A549 (cell line): Measurements from ENCODE around the gene CDC42EP4. TPM values are rescaled to one million over a fixed set of nuclear protein-coding genes. Genes with fewer than 3 reads are reported as not detected.

ENCODE experiments used
- ATAC-seq, 2 experiments: fragments of 200-7000 bp in 1 of 2; fragments of >200 bp in 1 of 2; cut with Nextera tagmentation in 1 of 2; cut with Tn5 transposase in 1 of 2; 3 replicates each; pipeline versions ENCODE4 v1.8.0 to v1.9.1; 2018 to 2020; ENCODE audit warnings: mild to moderate bottlenecking in 1 of 2, moderate library complexity in 1 of 2
- CTCF ChIA-PET: fragments of 300-600 bp; sonication (Branson Sonifier 250); formaldehyde crosslinking; extraction: SDS; loops from one replicate; lab custom pipeline; 2021; ENCODE audit warnings: antibody characterized with exemption, inconsistent platforms; lab: Yijun Ruan, JAX
- POLR2A ChIA-PET: fragments of 350-600 bp; formaldehyde crosslinking; extraction: SDS; loops from one replicate; lab custom pipeline; 2021; ENCODE audit warnings: antibody characterized with exemption, inconsistent platforms; lab: Yijun Ruan, JAX
- DNase-seq, 2 experiments: peaks; one replicate each; pipeline versions ENCODE4 v3.0.0 to v3.0.0-alpha.2; 2011 to 2016; ENCODE audit warnings: low read depth in 1 of 2, low spot score in 1 of 2
- FAIRE-seq: peaks from 2 replicates; lab custom pipeline; 2011; peaks lifted over from hg19 to GRCh38; lab: Jason Lieb, UNC
- H3K27ac ChIP-seq, 2 experiments: fragments of >200 bp; sonication (Bioruptor Twin); formaldehyde crosslinking; 3 replicates each; pipeline ENCODE4 v1.5.1; 2016 to 2017
- H3K4me1 ChIP-seq: fragments of >200 bp; sonication (Bioruptor Twin); formaldehyde crosslinking; 3 replicates; pipeline ENCODE4 v1.6.1; 2016
- H3K4me2 ChIP-seq: fragments of >200 bp; sonication (Bioruptor Twin); formaldehyde crosslinking; 3 replicates; pipeline ENCODE4 v1.6.1; 2016
- H3K4me3 ChIP-seq: fragments of >200 bp; sonication (Bioruptor Twin); formaldehyde crosslinking; 3 replicates; pipeline ENCODE4 v1.5.1; 2016
- H3K9me3 ChIP-seq: fragments of >200 bp; sonication (Bioruptor Twin); formaldehyde crosslinking; 3 replicates; pipeline ENCODE4 v1.6.1; 2016
- BHLHE40 ChIP-seq: IDR thresholded peaks from 2 replicates; pipeline ENCODE4 v1.6.1; 2012; ENCODE audit warnings: low read depth, low read length, inconsistent platforms
- CHD2 ChIP-seq: fragments of 150-350 bp; IDR thresholded peaks from 2 replicates; pipeline ENCODE4 v1.6.1; 2014; ENCODE audit warnings: low read length; ENCODE audit not compliant: partially characterized antibody
- HOXB13 ChIP-seq: fragments of 250-450 bp; sonication (Bioruptor Pico); IDR thresholded peaks from 2 replicates; pipeline ENCODE4 v1.5.0; 2020; ENCODE audit warnings: low read depth, mild to moderate bottlenecking, moderate library complexity
- JUN ChIP-seq, 2 experiments: fragments of >200 bp; sonication (Bioruptor Twin); formaldehyde crosslinking; IDR thresholded peaks; 2 replicates in 1 of 2; 3 replicates in 1 of 2; pipeline ENCODE4 v1.6.1; 2016 to 2017
- JUNB ChIP-seq: fragments of >200 bp; sonication (Bioruptor Twin); formaldehyde crosslinking; IDR thresholded peaks from 2 replicates; pipeline ENCODE4 v1.6.1; 2016
- KDM5A ChIP-seq: fragments of 200-600 bp; sonication (generic); IDR thresholded peaks from 2 replicates; pipeline ENCODE4 v1.6.1; 2016; ENCODE audit warnings: antibody characterized with exemption, mild to moderate bottlenecking
- POLR2AphosphoS2 ChIP-seq: conservative IDR thresholded peaks from 2 replicates; pipeline ENCODE4 v1.6.1; 2012; ENCODE audit warnings: low read length, improper control_type of control experiment, inconsistent platforms
- RCOR1 ChIP-seq: fragments of 150-350 bp; IDR thresholded peaks from 2 replicates; pipeline ENCODE4 v1.6.1; 2014; ENCODE audit warnings: antibody characterized with exemption, low read length, low read depth
- RNF2 ChIP-seq: fragments of 200-600 bp; sonication (generic); IDR thresholded peaks from 2 replicates; pipeline ENCODE4 v1.6.1; 2016; ENCODE audit warnings: low read depth, mild to moderate bottlenecking, antibody characterized with exemption, moderate library complexity, borderline replicate concordance
- SREBF2 ChIP-seq: fragments of 450-650 bp; IDR thresholded peaks from 2 replicates; pipeline ENCODE4 v1.6.1; 2014; ENCODE audit warnings: mild to moderate bottlenecking, moderate library complexity
- TFCP2L1 ChIP-seq: fragments of 250-450 bp; sonication (Bioruptor Pico); IDR thresholded peaks from 2 replicates; pipeline ENCODE4 v1.5.0; 2021; ENCODE audit warnings: mild to moderate bottlenecking
- ZSCAN20 ChIP-seq: fragments of 250-450 bp; sonication (Bioruptor Pico); IDR thresholded peaks from 2 replicates; pipeline ENCODE4 v1.8.0; 2022; ENCODE audit warnings: mild to moderate bottlenecking, moderate library complexity
- WGBS: methylation state at CpG from one replicate; pipeline ENCODE4 v1.1.6; 2017; ENCODE audit errors: missing lambda C conversion rate; 5-methylcytosine and 5-hydroxymethylcytosine counted together
- polyA plus RNA-seq, 4 experiments: library from polyadenylated mRNA; depleted of rRNA in 3 of 4; stranded (reverse); fragments of >200 nt; fragmentation: RNase III in 1 of 4; extraction: RNeasy Plus Mini Kit Qiagen cat#74134 plus additional on column Dnase treatment in 1 of 4; gene quantifications; 2 replicates in 3 of 4; 3 replicates in 1 of 4; pipeline ENCODE4 v1.2.3, GENCODE V29; 2011 to 2017
- TF ChIP-seq, protein P1 (sequence below): fragments of >200 bp; sonication (Bioruptor Twin); formaldehyde crosslinking; IDR thresholded peaks from 2 replicates; pipeline ENCODE4 v1.6.1; 2016
- TF ChIP-seq, protein P2 (sequence below): fragments of 150-350 bp; IDR thresholded peaks from 2 replicates; pipeline ENCODE4 v1.6.1; 2014; ENCODE audit warnings: low read depth, mild to moderate bottlenecking, low read length
- TF ChIP-seq, protein P3 (sequence below): fragments of 450-650 bp; IDR thresholded peaks from 2 replicates; pipeline ENCODE4 v1.6.1; 2014; ENCODE audit warnings: antibody characterized with exemption
- TF ChIP-seq, protein P4 (sequence below): fragments of >200 bp; sonication (Bioruptor Twin); formaldehyde crosslinking; IDR thresholded peaks from 3 replicates; pipeline ENCODE4 v1.6.1; 2016
- TF ChIP-seq, protein P5 (sequence below): IDR thresholded peaks from 2 replicates; pipeline ENCODE4 v1.6.1; 2012
- TF ChIP-seq, protein P6 (sequence below): IDR thresholded peaks from 2 replicates; pipeline ENCODE4 v1.6.1; 2012

The CDC42EP4 gene
- polyA plus RNA-seq, 2 of the 4 experiments (the other 2 are of a cell fraction), result 33.8 to 65.7 TPM

DNA sequence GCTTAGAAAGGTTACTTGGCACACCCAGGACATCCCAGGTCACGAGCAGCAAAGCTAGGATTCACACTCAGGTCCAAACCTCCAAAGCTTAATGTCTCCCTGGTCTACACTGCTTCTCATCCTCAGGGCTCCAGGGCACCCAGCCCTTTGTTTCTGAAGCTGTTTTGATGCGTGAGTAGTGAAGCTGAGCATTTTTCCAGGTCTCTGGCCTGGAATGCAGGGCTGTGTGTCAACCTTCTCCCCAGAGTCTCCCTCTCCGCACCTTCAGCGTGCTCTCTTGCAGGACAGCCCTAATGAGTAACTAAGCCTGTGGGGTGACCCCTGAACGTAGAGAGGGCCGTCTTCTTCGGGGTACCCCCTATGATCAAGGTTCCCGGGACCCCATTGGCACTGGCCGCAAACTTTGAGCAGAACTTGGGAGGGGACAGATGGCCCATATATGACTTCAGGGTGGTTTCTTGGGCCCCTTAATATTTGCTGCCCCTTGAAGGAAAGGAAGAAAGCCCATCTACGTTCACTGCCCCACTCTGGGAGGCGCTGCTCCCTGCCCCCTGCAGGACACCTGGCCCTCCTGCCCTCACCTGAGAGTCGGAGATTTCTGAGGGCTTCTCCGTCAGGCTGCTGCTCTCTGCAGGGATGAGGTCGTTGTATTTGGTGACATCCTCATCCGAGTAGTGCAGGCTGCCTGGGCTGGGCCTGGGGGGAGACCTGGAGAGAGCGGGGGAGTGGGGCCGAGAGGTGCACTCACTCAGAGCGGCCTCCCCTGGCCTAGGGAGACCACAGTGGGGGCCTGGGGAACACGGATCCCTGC, 36.4 kb upstream of the CDC42EP4 start:
- H3K4me3 ChIP-seq, result no peak overlapping the region
- CTCF ChIA-PET, result interaction anchor here (0.8 to 2.1 kb wide), 12 partner anchors 8 to 156 kb away, joined by 3 to 10 read pairs (median 4); partner anchors contain the start of gene CDC42EP4
- TF ChIP-seq SREBF2, result no peak
- TF ChIP-seq, protein P1, sequence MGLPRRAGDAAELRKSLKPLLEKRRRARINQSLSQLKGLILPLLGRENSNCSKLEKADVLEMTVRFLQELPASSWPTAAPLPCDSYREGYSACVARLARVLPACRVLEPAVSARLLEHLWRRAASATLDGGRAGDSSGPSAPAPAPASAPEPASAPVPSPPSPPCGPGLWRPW, result no peak
- TF ChIP-seq KDM5A, result no peak

DNA sequence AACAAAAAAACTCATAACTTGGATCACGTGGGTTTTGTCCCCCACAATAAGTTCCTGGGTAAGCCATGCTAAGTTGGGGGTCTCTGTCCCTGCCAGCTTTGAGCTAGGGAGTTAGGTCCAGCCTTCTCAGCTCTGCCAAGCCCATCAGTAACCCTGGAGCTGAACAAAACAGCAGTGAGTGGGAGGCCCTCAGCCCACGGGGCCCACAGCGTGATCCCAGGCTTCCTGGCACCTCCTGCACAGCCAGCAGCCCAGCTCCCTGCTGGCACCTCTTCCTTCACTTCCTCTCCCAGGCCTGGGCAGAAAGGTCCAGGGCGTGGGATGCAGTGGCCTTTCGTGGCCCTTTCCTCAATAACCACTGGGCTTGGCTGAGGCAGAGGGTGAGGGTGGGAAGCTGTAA, 35.5 kb upstream of the CDC42EP4 start:
- no peak overlapping the region for H3K4me2 ChIP-seq

More for the DNA sequence above, 36.4 kb upstream of the CDC42EP4 start:
- peaks cover 7% of the 10 kb centered on the region for H3K4me1 ChIP-seq
- WGBS, result 74% methylated on average over 17 of the region's 19 CpGs
- FAIRE-seq (no peak), DNase-seq (no peak), ATAC-seq (no peak)
- H3K4me2 ChIP-seq, result no peak overlapping the region
- H3K27ac ChIP-seq, result peak overlapping the region in 1 of 2 experiments; percentile 52; a peak in 2 of 6 replicates
- no peaks in the 10 kb centered on the region for H3K9me3 ChIP-seq
- POLR2A ChIA-PET, result interaction anchor here (1.1 kb wide), 1 partner anchor 37 kb away, joined by 5 read pairs; no protein-coding TSS in a partner anchor

DNA sequence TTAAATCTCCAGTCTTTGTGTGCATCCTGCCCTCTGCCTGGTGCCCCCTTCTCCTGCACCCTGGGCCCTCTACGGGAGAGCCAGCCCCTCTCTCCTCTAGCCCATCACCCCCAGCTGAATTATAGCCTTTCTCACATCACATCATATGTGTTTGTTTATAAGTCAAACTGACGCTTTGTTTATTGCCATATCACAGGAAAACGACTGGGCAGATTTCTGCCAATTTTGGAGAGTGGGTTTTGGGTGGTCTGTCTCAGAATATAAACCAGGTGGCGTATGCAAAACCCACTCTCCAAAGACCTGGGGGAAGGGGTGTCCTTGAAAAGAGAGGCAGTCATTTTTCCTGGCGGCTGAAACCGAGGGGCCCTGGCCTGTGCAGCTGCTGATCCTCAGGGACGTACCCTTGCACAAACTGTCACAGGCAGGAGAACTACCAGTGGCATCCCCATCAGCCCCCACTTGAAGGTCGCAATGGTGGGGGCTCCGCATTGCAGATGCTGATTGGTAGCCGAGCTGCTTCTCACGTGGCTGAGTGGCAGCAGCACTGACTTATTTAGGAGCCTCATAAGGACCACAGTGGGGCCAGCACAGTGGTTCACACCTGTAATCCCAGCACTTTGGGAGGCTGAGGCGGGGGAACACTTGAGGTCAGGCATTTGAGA, 34.8 kb upstream of the CDC42EP4 start:
- no peak for ATAC-seq
- no peak overlapping the region for H3K4me2 ChIP-seq
- WGBS, result 82% methylated on average over 10 of the region's 12 CpGs
- H3K4me3 ChIP-seq, result no peak overlapping the region
- CTCF ChIA-PET, result interaction anchor here (0.6 to 6.8 kb wide), 9 partner anchors 9 to 320 kb away, joined by 3 to 65 read pairs (median 4); no protein-coding TSS in a partner anchor
- no peak for DNase-seq
- POLR2A ChIA-PET, result no interaction called here
- H3K27ac ChIP-seq, result no peak overlapping the region
- no peaks in the 10 kb centered on the region for H3K9me3 ChIP-seq
- peaks cover 23% of the 10 kb centered on the region for H3K4me1 ChIP-seq
- TF ChIP-seq, protein P2, sequence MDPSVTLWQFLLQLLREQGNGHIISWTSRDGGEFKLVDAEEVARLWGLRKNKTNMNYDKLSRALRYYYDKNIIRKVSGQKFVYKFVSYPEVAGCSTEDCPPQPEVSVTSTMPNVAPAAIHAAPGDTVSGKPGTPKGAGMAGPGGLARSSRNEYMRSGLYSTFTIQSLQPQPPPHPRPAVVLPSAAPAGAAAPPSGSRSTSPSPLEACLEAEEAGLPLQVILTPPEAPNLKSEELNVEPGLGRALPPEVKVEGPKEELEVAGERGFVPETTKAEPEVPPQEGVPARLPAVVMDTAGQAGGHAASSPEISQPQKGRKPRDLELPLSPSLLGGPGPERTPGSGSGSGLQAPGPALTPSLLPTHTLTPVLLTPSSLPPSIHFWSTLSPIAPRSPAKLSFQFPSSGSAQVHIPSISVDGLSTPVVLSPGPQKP, result no peak
- TF ChIP-seq, protein P3, sequence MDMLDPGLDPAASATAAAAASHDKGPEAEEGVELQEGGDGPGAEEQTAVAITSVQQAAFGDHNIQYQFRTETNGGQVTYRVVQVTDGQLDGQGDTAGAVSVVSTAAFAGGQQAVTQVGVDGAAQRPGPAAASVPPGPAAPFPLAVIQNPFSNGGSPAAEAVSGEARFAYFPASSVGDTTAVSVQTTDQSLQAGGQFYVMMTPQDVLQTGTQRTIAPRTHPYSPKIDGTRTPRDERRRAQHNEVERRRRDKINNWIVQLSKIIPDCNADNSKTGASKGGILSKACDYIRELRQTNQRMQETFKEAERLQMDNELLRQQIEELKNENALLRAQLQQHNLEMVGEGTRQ, result no peak
- no peak for FAIRE-seq

More for the DNA sequence above, 35.5 kb upstream of the CDC42EP4 start:
- FAIRE-seq (no peak), DNase-seq (no peak), ATAC-seq (no peak; a peak in 1 of 6 replicates)
- 43% methylated on average over 5 of the region's 5 CpGs for WGBS
- ChIA-PET POLR2A (interaction anchor here (1.1 kb wide), 1 partner anchor 37 kb away, joined by 5 read pairs; no protein-coding TSS in a partner anchor), CTCF (interaction anchor here (0.6 to 1.8 kb wide), 12 partner anchors 8 to 320 kb away, joined by 3 to 10 read pairs (median 3); no protein-coding TSS in a partner anchor)
- Histone ChIP-seq H3K4me3 (no peak overlapping the region), H3K27ac (no peak overlapping the region), H3K4me1 (peaks cover 16% of the 10 kb centered on the region), H3K9me3 (no peaks in the 10 kb centered on the region)
- TF ChIP-seq TFCP2L1 (no peak), HOXB13 (CRISPR knock-in tag) (no peak)

DNA sequence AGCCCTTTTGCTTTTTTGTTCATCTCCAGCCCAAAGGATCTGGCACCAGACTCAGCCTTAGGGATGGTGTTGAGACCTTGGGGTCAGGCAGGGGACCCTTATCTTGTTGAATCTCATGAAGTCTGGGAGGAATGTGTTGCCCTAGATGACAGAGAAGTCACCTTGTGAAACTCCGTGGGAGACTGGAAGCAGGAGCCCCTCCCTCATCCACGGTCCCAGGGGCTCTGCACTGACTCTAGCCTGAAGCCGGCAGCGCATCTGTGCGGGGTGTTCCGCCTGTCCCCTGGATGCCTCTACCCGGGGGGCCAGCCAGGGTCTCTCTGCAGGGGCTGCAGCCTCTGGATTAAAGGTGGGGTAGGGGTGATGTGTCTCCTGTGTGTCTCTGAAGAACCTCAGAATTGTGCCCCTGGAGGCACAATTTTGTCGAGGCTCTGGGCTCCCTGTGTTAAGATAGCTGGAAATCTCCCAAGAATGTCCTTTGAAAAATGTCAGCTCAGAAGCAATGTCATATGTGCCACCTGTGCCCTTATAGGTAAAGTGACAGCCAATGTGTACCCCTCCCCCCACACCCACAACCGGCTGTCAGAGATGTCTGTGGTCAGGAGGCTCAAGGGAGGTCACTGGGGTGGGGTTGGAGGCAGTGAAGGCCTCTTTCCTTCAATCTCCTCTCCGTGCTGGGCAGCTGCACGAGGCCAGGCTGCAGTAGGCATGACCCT, 32.1 kb upstream of the CDC42EP4 start:
- ATAC-seq (no peak), FAIRE-seq (no peak), DNase-seq (no peak)
- Histone ChIP-seq H3K4me3 (no peak overlapping the region), H3K4me1 (peaks cover 47% of the 10 kb centered on the region), H3K9me3 (no peaks in the 10 kb centered on the region), H3K27ac (peak overlapping the region; percentile 86 to 93; a peak in 5 of 6 replicates), H3K4me2 (peak overlapping the region; percentile 74; the same call in 1 of the 3 replicates)
- WGBS, result 70% methylated on average over 9 of the region's 11 CpGs
- POLR2A ChIA-PET, result interaction anchor here (0.6 to 2.5 kb wide), 2 partner anchors 8 to 31 kb away, joined by 3 to 5 read pairs; partner anchors contain the start of gene CDC42EP4
- CTCF ChIA-PET, result interaction anchor here (0.7 to 9.5 kb wide), 9 partner anchors 11 to 89 kb away, joined by 3 to 128 read pairs (median 6); partner anchors contain the start of gene CDC42EP4
- TF ChIP-seq ZSCAN20 (CRISPR knock-in tag) (no peak), CHD2 (no peak), RNF2 (no peak), JUN (IDR thresholded peaks at IDR 0.05) (no peak), RCOR1 (no peak), POLR2AphosphoS2 (no peak), BHLHE40 (no peak), JUNB (no peak)
- TF ChIP-seq, protein P3, result no peak
- TF ChIP-seq, protein P1, result no peak
- TF ChIP-seq, protein P4, sequence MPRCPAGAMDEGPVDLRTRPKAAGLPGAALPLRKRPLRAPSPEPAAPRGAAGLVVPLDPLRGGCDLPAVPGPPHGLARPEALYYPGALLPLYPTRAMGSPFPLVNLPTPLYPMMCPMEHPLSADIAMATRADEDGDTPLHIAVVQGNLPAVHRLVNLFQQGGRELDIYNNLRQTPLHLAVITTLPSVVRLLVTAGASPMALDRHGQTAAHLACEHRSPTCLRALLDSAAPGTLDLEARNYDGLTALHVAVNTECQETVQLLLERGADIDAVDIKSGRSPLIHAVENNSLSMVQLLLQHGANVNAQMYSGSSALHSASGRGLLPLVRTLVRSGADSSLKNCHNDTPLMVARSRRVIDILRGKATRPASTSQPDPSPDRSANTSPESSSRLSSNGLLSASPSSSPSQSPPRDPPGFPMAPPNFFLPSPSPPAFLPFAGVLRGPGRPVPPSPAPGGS, result no peak
- TF ChIP-seq, protein P5, sequence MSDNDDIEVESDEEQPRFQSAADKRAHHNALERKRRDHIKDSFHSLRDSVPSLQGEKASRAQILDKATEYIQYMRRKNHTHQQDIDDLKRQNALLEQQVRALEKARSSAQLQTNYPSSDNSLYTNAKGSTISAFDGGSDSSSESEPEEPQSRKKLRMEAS, result no peak
- TF ChIP-seq, protein P6, sequence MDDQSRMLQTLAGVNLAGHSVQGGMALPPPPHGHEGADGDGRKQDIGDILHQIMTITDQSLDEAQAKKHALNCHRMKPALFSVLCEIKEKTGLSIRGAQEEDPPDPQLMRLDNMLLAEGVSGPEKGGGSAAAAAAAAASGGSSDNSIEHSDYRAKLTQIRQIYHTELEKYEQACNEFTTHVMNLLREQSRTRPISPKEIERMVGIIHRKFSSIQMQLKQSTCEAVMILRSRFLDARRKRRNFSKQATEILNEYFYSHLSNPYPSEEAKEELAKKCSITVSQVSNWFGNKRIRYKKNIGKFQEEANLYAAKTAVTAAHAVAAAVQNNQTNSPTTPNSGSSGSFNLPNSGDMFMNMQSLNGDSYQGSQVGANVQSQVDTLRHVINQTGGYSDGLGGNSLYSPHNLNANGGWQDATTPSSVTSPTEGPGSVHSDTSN, result no peak
